Fibroblast of skin of abdomen (primary cell): ENCODE data around the gene DUSP2.
A peak's percentile ranks its signal among the peaks of the same experiment; 100 is the strongest.
"Not testable (repeated sequence)": the region's sequence is repeated elsewhere in the genome, so short reads cannot be mapped to it uniquely, and the experiment has no call there.

Source experiments
- DNase-seq: peaks from one replicate; pipeline ENCODE4 v3.0.0-alpha.2; 2013

The DUSP2 gene

GRCh38 chr2:96146881-96147592 lies 1.8 kb upstream of the DUSP2 start:
- no peak for DNase-seq

GRCh38 chr2:96146153-96146880 lies 1.1 kb upstream of the DUSP2 start:
- no peak for DNase-seq

- DNase-seq, result no peak
These were observed 560 bp upstream of the DUSP2 start for GRCh38 chr2:96145848-96146152.

- DNase-seq, result no peak
These were observed 682 bp downstream of the DUSP2 start for GRCh38 chr2:96144481-96145035.

DNA sequence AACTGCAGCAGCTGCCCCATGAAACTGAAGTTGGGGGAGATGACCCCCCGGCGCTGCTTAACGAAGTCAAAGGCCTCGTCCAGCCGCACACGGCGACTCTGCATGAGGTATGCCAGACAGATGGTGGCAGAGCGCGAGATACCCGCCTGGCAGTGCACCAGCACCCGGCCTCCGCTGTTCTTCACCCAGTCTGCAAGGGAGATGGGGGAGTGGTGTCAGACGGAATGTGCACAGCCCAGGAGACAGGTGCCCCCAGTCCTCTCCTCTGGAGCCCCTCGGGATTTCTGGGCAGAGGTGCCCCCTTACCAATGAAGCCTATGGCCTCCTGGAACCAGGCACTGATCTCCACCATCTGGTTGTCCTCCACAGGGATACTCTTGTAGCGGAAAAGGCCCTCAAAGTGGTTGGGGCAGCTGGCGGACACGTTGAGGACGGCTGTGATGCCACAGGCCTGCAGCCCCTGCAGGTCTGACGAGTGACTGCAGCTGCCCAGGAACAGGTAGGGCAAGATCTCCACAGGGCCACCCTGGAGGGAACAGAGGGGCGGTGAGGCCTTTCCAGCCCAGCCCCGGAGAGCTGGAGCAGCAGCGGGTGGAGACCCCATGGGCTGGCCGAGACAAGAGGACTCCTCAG lies 1.3 kb downstream of the DUSP2 start:
- DNase-seq, result no peak

- no peak for DNase-seq
These were observed 1.9 kb downstream of the DUSP2 start for GRCh38 chr2:96143231-96143847.

- no peak for DNase-seq
These were observed 2.8 kb downstream of the DUSP2 start for GRCh38 chr2:96142217-96143113.

GRCh38 chr2:96141624-96141967 lies 3.6 kb downstream of the DUSP2 start:
- not testable (repeated sequence) for DNase-seq

DNA sequence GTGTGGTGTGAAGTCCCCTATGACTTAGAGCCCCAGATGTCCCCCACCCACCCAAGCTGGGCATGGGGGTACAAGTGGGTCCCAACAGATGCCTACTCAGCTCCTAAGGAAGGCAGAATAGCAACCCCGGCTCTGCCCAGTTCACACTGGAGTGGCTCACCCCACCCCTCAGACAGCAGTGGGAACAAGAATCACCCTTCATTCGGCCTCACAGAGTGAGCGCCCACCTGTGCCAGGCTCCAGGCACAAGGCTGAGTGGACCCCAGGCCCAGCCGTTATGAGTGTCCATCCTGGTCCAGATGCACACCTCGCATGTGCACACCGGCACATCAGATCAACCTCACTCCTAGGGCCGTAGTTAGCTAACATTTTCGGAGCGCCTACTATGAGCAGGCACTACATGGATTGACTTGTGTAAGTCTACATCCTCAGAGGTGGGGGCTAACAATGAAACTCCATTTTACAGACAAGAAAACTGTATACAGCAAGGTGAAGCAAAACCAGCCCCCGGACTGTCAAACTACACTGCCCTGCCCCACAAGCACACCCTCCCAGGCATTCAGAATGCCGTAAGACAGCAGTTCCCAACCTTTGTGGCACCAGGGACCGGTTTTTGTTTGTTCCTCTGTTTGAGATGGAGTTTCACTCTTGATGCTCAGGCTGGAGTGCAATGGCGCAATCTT lies 4.2 kb downstream of the DUSP2 start:
- no peak for DNase-seq

DNA sequence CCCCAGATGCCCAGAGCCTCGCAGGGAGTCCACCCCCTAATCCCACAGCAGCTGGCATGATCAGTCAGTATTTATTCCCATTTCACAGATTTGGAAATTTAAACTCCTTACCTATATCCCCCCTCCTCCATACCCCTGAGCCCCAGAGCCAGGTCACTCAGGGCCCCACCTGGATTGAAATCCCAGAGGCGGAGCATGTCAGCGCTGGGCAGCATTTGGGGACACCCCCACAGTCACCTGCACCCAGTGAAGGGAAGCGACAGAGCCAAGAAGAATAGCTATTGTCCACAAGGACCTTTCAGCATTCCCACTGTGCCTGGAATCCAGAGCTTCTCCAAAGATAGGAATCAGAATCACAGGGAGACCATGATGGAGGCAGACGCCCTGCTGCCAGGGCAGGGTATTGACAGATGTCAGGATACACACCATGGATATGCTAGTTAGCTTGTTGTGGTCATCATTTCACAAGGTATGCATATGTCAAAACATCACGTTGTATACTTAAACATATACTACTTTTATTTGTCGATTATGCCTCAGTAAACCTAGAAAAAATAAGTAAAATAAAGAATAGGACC lies 6.0 kb downstream of the DUSP2 start:
- no peak for DNase-seq

GRCh38 chr2:96138179-96139145 lies 6.8 kb downstream of the DUSP2 start, which contains the start of gene ASTL:
TSS of gene ASTL (minus strand) at chr2:96138502. CDS start at chr2:96138436, 66 bp downstream.
- DNase-seq, result peak; percentile 26

- DNase-seq, result no peak
These were observed 7.7 kb downstream of the DUSP2 start for GRCh38 chr2:96137321-96138178.

DNA sequence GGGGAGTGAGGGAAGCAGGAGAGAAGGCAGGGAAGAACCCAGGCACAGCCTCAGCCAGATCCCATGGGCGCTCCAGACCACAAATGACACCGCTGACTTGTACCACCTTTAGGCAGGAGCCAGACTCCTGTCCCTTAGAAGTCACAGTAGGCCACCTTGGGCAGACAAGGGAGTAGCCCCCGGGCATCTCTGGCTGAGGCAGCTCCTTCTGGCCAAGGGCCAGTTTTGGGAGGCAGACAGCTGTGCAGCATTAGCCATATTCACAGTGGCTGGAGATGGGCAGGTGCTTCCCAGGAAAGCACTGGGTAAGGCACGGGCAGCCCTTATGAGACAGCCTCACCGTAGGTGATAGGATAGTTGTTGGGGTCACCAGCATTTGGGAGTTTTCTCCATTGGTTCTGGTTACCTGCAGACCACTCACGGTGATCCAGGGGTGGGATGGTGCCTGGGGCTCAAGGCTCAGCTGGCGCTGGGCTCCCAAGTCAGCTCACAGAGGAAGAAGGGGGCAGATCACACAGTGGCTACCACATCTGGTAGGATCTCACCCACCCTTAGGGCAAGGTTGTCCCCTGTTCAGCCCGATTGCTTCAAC lies 9.0 kb downstream of the DUSP2 start:
- DNase-seq, result no peak

DNA sequence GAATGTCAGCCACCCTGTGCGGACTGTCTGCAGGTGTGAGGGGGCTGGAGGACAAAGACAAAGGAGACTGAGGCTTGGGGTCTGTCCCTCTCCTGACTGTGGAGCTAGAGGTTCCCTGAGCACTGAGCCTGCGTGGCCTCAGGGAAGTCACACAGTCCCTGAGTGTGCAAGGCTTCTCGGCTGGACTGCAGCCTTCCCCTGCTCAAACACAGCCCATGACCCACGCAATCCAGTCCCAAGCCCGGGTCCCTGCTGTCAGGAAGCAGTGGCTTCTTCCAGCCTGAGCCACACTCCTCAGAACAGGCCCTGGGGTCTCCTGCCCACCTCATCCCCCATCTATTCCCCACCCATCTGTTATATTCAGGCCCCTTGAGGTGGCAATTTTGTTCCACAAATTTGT lies 9.6 kb downstream of the DUSP2 start:
- DNase-seq, result no peak

- no peak for DNase-seq
These were observed 10.1 kb downstream of the DUSP2 start for GRCh38 chr2:96135171-96135570.

DNA sequence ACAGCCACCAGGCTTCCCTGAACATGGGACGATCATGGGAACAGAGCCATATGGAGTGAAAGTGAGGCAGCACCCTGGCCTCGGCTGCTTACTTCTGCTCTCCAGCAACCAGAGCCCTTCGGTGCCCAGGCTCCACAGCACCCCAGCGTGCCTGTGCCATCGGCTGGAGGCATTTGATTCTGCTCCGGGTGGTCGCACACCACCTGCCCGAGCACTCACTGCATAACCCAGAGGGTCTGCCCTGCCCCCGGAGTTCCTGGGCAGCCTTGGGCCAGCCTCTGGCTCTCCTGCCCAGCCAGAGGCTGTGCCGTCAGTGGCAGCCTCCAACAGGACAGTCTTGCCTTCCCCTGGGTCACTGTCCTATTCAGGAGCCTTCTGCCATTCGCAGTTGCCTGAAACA lies 10.8 kb downstream of the DUSP2 start:
- DNase-seq, result no peak

DNA sequence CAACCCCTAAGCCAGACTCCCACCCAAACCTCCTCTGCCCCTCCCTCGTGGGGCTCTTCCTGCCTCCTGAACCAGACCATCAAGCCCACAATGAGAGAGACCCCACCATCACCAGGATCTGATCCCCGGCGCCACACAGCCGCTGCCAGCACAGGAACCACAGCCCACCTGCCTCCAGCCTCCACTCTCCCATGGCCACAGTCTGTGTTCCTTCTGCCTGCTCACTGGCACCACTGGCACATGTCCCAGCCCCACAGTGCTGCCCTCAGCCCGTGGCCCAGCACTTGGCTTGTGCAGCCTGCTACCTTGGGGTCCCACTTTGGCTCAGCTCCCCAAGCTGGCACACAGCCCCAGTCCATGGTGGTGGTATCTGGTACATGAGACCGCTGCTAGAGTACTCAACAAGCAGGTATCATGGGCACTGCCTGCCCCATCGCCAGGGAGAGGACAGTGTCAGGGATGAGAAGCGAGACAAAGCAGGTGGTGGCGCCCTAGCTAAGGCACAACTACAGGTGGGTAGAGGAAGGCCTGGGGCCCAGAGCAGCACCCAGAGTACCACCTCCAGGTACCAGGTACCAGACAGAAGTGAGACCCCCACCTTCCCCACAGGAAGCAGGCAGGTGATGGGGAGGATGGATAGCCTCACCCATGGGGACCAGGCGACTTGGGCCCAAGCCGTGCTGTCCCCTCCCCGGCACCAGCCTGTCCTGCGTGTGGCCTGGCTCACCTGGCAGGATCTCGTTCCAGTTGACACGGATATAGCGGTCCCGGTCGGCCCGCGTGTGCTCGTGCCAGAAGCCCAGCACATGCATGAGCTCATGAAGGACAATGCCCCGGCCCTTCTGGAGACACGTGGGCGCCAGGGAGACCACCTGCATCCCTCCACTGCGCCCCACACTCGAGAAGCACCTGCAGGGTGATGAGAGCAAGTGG lies 13.2 kb downstream of the DUSP2 start:
- no peak for DNase-seq
